Right lobe of liver (tissue), 4 donors: Measurements from ENCODE around the gene FIBIN.

ENCODE experiments used
- POLR2A ChIP-seq: fragments of 450-650 bp; IDR thresholded peaks from one replicate; pipeline ENCODE4 v1.6.1; 2017; ENCODE audit warnings: antibody characterized with exemption, mild to moderate bottlenecking
- TF ChIP-seq, protein P1 (sequence below), 4 donors: fragments of 200-600 bp in 3 of 4; fragments of 450-650 bp in 1 of 4; IDR thresholded peaks; one replicate each; pipeline versions ENCODE4 v1.5.1 to v1.8.0; 2016 to 2022; ENCODE audit warnings: antibody characterized with exemption in 4 of 4, mild to moderate bottlenecking in 2 of 4
- donor health status: DM: no; HTN: no; CAD: no.
- donor health status: DM: no; HTN: no; CAD: no.
- donor health status: DM: no; HTN: yes; CAD: no.

DNA sequence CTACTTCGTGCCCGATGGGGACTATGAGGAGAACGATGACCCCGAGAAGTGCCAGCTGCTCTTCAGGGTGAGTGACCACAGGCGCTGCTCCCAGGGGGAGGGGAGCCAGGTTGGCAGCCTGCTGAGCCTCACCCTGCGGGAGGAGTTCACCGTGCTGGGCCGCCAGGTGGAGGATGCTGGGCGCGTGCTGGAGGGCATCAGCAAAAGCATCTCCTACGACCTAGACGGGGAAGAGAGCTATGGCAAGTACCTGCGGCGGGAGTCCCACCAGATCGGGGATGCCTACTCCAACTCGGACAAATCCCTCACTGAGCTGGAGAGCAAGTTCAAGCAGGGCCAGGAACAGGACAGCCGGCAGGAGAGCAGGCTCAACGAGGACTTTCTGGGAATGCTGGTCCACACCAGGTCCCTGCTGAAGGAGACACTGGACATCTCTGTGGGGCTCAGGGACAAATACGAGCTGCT, 751 bp downstream of the FIBIN start:
- TF ChIP-seq, protein P1, sequence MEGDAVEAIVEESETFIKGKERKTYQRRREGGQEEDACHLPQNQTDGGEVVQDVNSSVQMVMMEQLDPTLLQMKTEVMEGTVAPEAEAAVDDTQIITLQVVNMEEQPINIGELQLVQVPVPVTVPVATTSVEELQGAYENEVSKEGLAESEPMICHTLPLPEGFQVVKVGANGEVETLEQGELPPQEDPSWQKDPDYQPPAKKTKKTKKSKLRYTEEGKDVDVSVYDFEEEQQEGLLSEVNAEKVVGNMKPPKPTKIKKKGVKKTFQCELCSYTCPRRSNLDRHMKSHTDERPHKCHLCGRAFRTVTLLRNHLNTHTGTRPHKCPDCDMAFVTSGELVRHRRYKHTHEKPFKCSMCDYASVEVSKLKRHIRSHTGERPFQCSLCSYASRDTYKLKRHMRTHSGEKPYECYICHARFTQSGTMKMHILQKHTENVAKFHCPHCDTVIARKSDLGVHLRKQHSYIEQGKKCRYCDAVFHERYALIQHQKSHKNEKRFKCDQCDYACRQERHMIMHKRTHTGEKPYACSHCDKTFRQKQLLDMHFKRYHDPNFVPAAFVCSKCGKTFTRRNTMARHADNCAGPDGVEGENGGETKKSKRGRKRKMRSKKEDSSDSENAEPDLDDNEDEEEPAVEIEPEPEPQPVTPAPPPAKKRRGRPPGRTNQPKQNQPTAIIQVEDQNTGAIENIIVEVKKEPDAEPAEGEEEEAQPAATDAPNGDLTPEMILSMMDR (IDR thresholded peaks at IDR 0.05), result no peak
- TF ChIP-seq POLR2A, result no peak
